Right lobe of liver (tissue), 6 donors: ENCODE measurements around the gene PRKCB. TPM values are rescaled to one million over a fixed set of nuclear protein-coding genes. Genes with fewer than 3 reads are reported as not detected.

Experiments used
- ATAC-seq, 4 donors: fragments of 200-7000 bp; cut with Tn5 transposase; one replicate each; pipeline ENCODE4 v1.9.1; 2020; ENCODE audit warnings: mild to moderate bottlenecking in 4 of 4, moderate library complexity in 4 of 4
- DNase-seq, 3 donors: peaks; one replicate each; pipeline ENCODE4 v3.0.0-alpha.2; 2020
- H3K27ac ChIP-seq, 3 donors: fragments of 200-600 bp; one replicate each; pipeline ENCODE4 v1.8.0; 2022
- H3K27me3 ChIP-seq, 2 donors: fragments of 200-600 bp; one replicate each; pipeline ENCODE4 v1.8.0; 2022
- H3K36me3 ChIP-seq, 4 donors: fragments of 200-600 bp; sonication (generic) in 1 of 4; one replicate each; pipeline versions ENCODE4 v1.5.1 to v1.8.0; 2017 to 2022; ENCODE audit warnings: control low read depth in 1 of 4
- H3K4me1 ChIP-seq, 4 donors: fragments of 200-600 bp; sonication (generic) in 1 of 4; one replicate each; pipeline versions ENCODE4 v1.5.1 to v1.8.0; 2017 to 2022; ENCODE audit warnings: control low read depth in 1 of 4
- H3K4me3 ChIP-seq, 3 donors: fragments of 200-600 bp; one replicate each; pipeline ENCODE4 v1.8.0; 2022
- H3K9me3 ChIP-seq, 4 donors: fragments of 200-600 bp; sonication (generic) in 1 of 4; one replicate each; pipeline versions ENCODE4 v1.5.1 to v1.8.0; 2017 to 2022; ENCODE audit warnings: control low read depth in 1 of 4
- CTCF ChIP-seq, 4 donors: fragments of 200-600 bp in 3 of 4; fragments of 450-650 bp in 1 of 4; IDR thresholded peaks; one replicate each; pipeline versions ENCODE4 v1.5.1 to v1.8.0; 2016 to 2022; ENCODE audit warnings: antibody characterized with exemption in 4 of 4, mild to moderate bottlenecking in 2 of 4
- POLR2A ChIP-seq: fragments of 450-650 bp; IDR thresholded peaks from one replicate; pipeline ENCODE4 v1.6.1; 2017; ENCODE audit warnings: antibody characterized with exemption, mild to moderate bottlenecking
- WGBS: methylation state at CpG from one replicate; pipeline ENCODE4 v1.1.6; 2018; ENCODE audit warnings: low coverage, low lambda C conversion rate; ENCODE audit not compliant: insufficient coverage; ENCODE audit errors: missing lambda C conversion rate; 5-methylcytosine and 5-hydroxymethylcytosine counted together
- intact Hi-C, 2 donors: fragments of 100-400 bp; cut with DNase I; formaldehyde crosslinking; loops; one replicate each; pipeline versions ENCODE4 v1.11.2 to v1.14.1; 2022
- total RNA-seq, 6 experiments: library from RNA; depleted of rRNA in 2 of 6; stranded (reverse); fragments of >200 nt in 2 of 6; fragmentation: NEBNext Ultra II Directional in 3 of 6; extraction: Animal tissue kit (Norgen Biotek cat#: 25700) in 3 of 6; gene quantifications; one replicate each; pipeline versions ENCODE4 v1.1.0 to v1.2.4, GENCODE V29; 2016 to 2023
- donor health status: DM: no; HTN: yes; CAD: no.
- donor health status: DM: no; HTN: no; CAD: no.
- donor health status: DM: no; HTN: no; CAD: no.
- donor health status: DM: no; HTN: yes; CAD: no.
- donor health status: DM: no; HTN: yes; CAD: no.

Gene PRKCB
- total RNA-seq, 6 experiments from 2014 or later = 1.7 to 8.1 (median 3.5) TPM

GRCh38 chr16:24198807-24199533, 363.2 kb downstream of the PRKCB start:
- DNase-seq = no peak
- intact Hi-C loops = no loop called here
- H3K27ac ChIP-seq = no peak overlapping the region
- H3K27me3 ChIP-seq = no peaks in the 10 kb centered on the region
- TF ChIP-seq CTCF (IDR thresholded peaks at IDR 0.05) (no peak), POLR2A (no peak)
- no peaks in the 10 kb centered on the region for H3K9me3 ChIP-seq
- H3K36me3 ChIP-seq = no peaks in the 10 kb centered on the region
- WGBS = 29% methylated on average over 4 of the region's 4 CpGs
- H3K4me3 ChIP-seq = no peak overlapping the region
- H3K4me1 ChIP-seq = no peaks in the 10 kb centered on the region
- peak in 3 of 4 donors; percentile 47 to 69 (median 66) for ATAC-seq

- TF ChIP-seq POLR2A (no peak), CTCF (IDR thresholded peaks at IDR 0.05) (no peak)
- intact Hi-C loops = no loop called here
- no peaks in the 10 kb centered on the region for H3K27me3 ChIP-seq
- no peak overlapping the region for H3K27ac ChIP-seq
- no peaks in the 10 kb centered on the region for H3K9me3 ChIP-seq
- no peak overlapping the region for H3K4me3 ChIP-seq
- H3K36me3 ChIP-seq = no peaks in the 10 kb centered on the region
- ATAC-seq (no peak), DNase-seq (no peak)
- WGBS = 30% methylated on average over 4 of the region's 4 CpGs
- no peaks in the 10 kb centered on the region for H3K4me1 ChIP-seq
These were observed 367.9 kb downstream of the PRKCB start for GRCh38 chr16:24203675-24204074.

GRCh38 chr16:24204150-24204665, 368.4 kb downstream of the PRKCB start:
- Histone ChIP-seq H3K36me3 (no peaks in the 10 kb centered on the region), H3K9me3 (no peaks in the 10 kb centered on the region), H3K27me3 (no peaks in the 10 kb centered on the region), H3K4me1 (no peaks in the 10 kb centered on the region), H3K27ac (no peak overlapping the region), H3K4me3 (no peak overlapping the region)
- ATAC-seq (no peak), DNase-seq (no peak)
- intact Hi-C loops = no loop called here
- WGBS = 43% methylated on average over 2 of the region's 2 CpGs
- TF ChIP-seq POLR2A = no peak
- no peak for TF ChIP-seq CTCF (IDR thresholded peaks at IDR 0.05)

- TF ChIP-seq CTCF (IDR thresholded peaks at IDR 0.05) (no peak), POLR2A (no peak)
- H3K27me3 ChIP-seq = no peaks in the 10 kb centered on the region
- no peaks in the 10 kb centered on the region for H3K36me3 ChIP-seq
- no peak overlapping the region for H3K4me3 ChIP-seq
- DNase-seq (no peak), ATAC-seq (no peak)
- intact Hi-C loops = no loop called here
- no peaks in the 10 kb centered on the region for H3K9me3 ChIP-seq
- H3K4me1 ChIP-seq = no peaks in the 10 kb centered on the region
- no peak overlapping the region for H3K27ac ChIP-seq
- 61% methylated on average over 3 of the region's 3 CpGs for WGBS
These were observed 371.1 kb downstream of the PRKCB start for GRCh38 chr16:24206926-24207325.
